OCI-LY7 (cell line): Measurements from ENCODE around the gene PTRH1.

Experiments used
- EZH2phosphoT487 ChIP-seq: fragments of 200-600 bp; sonication (generic); IDR thresholded peaks from 2 replicates; pipeline ENCODE4 v1.6.1; 2018; ENCODE audit warnings: low read depth, borderline replicate concordance, mild to moderate bottlenecking, mixed run types, antibody characterized with exemption, low read length, moderate library complexity, mixed read lengths
- TF ChIP-seq, protein P1 (sequence below): fragments of 200-600 bp; sonication (generic); conservative IDR thresholded peaks from 2 replicates; pipeline ENCODE4 v1.5.1; 2014; ENCODE audit warnings: mild to moderate bottlenecking, antibody characterized with exemption, low read length, moderate library complexity, mixed read lengths

DNA sequence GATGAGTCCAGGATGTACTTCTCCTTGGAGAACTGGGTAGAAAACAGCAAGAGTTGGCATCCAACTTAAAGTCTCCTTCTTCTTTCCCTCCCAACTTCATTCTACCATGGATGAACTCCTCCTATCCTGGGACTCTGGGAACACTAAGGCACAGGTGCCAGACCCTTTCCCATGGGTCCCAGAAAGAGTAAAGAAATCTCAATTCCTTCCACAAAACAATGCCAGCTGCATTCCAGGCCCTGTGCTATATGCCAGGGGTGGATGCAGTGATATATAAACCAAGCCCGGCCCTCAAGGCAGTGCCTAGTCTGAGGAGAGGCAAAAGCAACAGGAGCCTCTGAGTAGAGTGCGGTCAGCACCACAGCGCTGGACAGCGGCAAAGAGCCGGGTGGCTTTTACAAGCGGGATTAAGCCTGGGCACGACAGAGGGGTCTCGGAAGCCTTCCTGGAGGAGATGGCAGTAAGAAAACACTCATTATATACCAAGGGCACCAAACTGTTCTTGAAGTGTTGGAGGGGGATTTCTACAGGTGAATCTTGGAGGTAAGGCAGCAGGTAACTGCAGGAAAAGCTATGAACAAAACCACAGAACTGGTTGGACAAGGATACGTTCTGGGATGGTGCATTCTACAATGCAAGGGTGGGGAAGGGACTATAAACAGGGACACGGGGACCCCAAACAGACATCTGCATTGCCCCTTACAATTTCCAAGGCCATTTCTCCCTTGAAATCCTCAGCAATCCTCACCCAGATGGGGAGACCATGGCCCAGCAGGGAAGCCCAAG lies 36.0 kb upstream of the PTRH1 start:
- TF ChIP-seq, protein P1, sequence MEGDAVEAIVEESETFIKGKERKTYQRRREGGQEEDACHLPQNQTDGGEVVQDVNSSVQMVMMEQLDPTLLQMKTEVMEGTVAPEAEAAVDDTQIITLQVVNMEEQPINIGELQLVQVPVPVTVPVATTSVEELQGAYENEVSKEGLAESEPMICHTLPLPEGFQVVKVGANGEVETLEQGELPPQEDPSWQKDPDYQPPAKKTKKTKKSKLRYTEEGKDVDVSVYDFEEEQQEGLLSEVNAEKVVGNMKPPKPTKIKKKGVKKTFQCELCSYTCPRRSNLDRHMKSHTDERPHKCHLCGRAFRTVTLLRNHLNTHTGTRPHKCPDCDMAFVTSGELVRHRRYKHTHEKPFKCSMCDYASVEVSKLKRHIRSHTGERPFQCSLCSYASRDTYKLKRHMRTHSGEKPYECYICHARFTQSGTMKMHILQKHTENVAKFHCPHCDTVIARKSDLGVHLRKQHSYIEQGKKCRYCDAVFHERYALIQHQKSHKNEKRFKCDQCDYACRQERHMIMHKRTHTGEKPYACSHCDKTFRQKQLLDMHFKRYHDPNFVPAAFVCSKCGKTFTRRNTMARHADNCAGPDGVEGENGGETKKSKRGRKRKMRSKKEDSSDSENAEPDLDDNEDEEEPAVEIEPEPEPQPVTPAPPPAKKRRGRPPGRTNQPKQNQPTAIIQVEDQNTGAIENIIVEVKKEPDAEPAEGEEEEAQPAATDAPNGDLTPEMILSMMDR: no peak
- TF ChIP-seq EZH2phosphoT487: no peak
